Neutrophil (primary cell): ENCODE results near the gene COX4I2.

Experiments
- H3K27ac ChIP-seq: fragments of 200-600 bp; sonication (generic); 2 replicates; pipeline ENCODE4 v1.5.1; 2016; ENCODE audit warnings: mild to moderate bottlenecking, moderate library complexity
- H3K27me3 ChIP-seq: fragments of 200-600 bp; sonication (generic); 2 replicates; pipeline ENCODE4 v1.6.0; 2016; ENCODE audit warnings: mild to moderate bottlenecking
- H3K36me3 ChIP-seq: fragments of 200-600 bp; sonication (generic); 2 replicates; pipeline ENCODE4 v1.5.1; 2017
- H3K4me1 ChIP-seq, 2 experiments: fragments of 200-600 bp in 1 of 2; sonication (generic) in 1 of 2; 1 replicate in 1 of 2; 2 replicates in 1 of 2; pipeline versions ENCODE4 v1.5.1 to v1.6.1; 2013 to 2016; ENCODE audit warnings: low read depth in 1 of 2, low read length in 1 of 2, mild to moderate bottlenecking in 1 of 2, moderate library complexity in 1 of 2; ENCODE audit not compliant: control insufficient read depth in 1 of 2, insufficient read depth in 1 of 2
- H3K4me3 ChIP-seq, 2 experiments: fragments of 200-600 bp in 1 of 2; sonication (generic) in 1 of 2; 1 replicate in 1 of 2; 2 replicates in 1 of 2; pipeline ENCODE4 v1.5.1; 2013 to 2016; ENCODE audit warnings: low read depth in 1 of 2, low read length in 1 of 2, mild to moderate bottlenecking in 1 of 2, moderate library complexity in 1 of 2
- H3K9me3 ChIP-seq: fragments of 200-600 bp; sonication (generic); 2 replicates; pipeline ENCODE4 v1.5.1; 2016
- TF ChIP-seq, protein P1 (sequence below): fragments of 200-600 bp; sonication (generic); IDR thresholded peaks from 2 replicates; pipeline ENCODE4 v1.5.1; 2016; ENCODE audit warnings: antibody characterized with exemption

The COX4I2 gene

DNA sequence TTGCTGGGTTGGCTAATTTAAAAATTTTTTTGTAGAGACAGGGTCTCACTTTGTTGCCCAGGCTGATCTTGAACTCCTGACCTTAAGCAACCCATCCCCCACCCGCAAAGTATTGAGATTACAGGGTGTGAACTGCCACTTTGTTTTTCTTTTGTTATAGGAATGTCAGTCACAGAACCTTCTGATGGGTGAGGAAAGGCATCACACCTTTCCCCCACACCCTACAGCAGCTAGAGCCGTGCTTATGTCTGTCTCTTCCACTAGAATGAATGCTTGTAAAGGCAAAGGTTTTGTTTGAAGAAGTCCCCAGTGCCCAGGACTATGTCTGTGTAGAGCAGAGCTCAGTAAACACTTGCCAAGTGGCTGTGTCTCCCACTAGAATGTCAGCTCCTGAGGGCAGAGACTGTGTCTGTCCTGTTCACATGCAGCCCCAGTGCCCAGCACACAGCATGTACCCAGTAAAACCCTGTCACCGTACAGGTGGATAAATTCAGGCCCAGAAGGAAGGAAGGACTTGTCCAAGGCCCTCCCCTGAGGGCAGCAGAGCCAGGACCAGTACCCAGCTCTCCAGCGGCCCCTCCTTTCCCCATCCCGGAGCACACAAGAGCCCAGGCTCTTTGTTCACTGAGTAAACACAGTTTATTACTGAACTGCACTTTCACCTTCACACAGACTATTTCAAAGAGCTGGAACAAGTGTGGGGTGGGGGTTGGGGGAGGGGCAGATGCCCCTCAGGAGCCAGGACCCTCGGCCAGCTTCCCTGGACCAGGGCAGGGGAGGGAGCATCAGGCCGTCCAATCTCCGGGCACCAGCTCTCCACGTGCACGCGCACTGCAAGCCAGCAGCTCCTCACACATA, 26.4 kb downstream of the COX4I2 start:
- no peaks in the 10 kb centered on the region for H3K27me3 ChIP-seq
- TF ChIP-seq, protein P1, sequence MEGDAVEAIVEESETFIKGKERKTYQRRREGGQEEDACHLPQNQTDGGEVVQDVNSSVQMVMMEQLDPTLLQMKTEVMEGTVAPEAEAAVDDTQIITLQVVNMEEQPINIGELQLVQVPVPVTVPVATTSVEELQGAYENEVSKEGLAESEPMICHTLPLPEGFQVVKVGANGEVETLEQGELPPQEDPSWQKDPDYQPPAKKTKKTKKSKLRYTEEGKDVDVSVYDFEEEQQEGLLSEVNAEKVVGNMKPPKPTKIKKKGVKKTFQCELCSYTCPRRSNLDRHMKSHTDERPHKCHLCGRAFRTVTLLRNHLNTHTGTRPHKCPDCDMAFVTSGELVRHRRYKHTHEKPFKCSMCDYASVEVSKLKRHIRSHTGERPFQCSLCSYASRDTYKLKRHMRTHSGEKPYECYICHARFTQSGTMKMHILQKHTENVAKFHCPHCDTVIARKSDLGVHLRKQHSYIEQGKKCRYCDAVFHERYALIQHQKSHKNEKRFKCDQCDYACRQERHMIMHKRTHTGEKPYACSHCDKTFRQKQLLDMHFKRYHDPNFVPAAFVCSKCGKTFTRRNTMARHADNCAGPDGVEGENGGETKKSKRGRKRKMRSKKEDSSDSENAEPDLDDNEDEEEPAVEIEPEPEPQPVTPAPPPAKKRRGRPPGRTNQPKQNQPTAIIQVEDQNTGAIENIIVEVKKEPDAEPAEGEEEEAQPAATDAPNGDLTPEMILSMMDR = no peak
- H3K4me3 ChIP-seq = no peak overlapping the region
- H3K9me3 ChIP-seq = no peaks in the 10 kb centered on the region
- H3K27ac ChIP-seq = peak overlapping the region; percentile 34
- peaks cover 24% of the 10 kb centered on the region for H3K36me3 ChIP-seq
- peaks cover 26 to 30% of the 10 kb centered on the region in 2 experiments for H3K4me1 ChIP-seq

DNA sequence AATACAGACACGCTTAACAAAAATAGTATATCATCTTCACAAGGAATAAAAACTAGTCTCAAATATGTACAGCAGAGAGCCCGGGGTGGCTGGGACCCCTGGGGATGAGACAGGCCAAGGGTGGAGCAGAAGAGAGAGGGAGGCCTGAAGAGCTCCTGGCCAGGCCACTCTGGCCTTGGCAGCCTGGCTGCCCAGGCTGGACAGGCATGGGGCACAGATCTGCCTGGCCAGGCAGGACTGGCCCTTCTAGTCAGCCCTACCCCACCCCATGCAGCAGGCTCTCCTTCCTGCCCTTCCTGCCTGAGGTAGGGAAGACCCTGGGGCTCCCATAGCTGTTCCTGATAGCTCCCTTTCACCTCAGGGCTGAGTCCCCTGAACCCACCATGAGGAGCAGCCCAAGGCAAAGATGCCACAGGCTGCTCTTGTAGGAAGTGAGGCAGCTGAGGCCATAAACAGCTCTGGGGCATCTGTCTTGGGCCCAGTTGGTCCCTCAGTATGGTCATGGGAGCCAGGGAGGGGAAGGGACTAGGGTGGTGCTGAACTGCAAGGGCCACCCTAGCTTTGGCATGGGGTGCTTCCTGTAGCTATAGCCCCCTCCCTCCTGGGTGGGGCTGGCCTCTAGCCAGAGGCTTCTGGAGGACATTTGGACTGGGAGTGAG, 27.1 kb downstream of the COX4I2 start:
- Histone ChIP-seq H3K4me3 (no peak overlapping the region), H3K4me1 (peaks cover 26 to 30% of the 10 kb centered on the region in 2 experiments), H3K36me3 (peaks cover 29% of the 10 kb centered on the region), H3K27ac (peak overlapping the region; percentile 34), H3K27me3 (no peaks in the 10 kb centered on the region), H3K9me3 (no peaks in the 10 kb centered on the region)
- TF ChIP-seq, protein P1 = no peak

DNA sequence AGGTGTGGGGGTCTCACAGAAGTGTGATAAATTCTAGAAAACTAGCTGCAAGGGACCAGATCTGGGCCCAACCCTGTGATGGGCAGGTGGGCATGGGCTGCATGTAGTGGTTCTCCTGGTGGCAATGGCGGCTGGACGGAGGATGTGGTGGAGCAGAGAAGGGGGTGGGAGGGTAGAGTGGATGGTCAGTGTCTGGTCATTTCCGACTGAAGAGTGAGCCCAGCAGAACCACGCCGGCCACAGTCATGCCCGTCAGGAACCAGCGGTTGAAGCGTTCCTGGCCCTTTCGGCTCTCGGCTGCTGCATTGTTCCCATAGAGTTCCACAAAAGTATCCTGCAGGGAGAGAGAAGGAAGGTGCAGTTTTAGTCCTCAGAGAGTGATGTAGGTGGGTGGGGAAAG, 28.0 kb downstream of the COX4I2 start:
- H3K9me3 ChIP-seq = no peaks in the 10 kb centered on the region
- no peak overlapping the region for H3K27ac ChIP-seq
- peaks cover 26 to 30% of the 10 kb centered on the region in 2 experiments for H3K4me1 ChIP-seq
- peaks cover 31% of the 10 kb centered on the region for H3K36me3 ChIP-seq
- H3K27me3 ChIP-seq = no peaks in the 10 kb centered on the region
- TF ChIP-seq, protein P1 = no peak
- H3K4me3 ChIP-seq = no peak overlapping the region

DNA sequence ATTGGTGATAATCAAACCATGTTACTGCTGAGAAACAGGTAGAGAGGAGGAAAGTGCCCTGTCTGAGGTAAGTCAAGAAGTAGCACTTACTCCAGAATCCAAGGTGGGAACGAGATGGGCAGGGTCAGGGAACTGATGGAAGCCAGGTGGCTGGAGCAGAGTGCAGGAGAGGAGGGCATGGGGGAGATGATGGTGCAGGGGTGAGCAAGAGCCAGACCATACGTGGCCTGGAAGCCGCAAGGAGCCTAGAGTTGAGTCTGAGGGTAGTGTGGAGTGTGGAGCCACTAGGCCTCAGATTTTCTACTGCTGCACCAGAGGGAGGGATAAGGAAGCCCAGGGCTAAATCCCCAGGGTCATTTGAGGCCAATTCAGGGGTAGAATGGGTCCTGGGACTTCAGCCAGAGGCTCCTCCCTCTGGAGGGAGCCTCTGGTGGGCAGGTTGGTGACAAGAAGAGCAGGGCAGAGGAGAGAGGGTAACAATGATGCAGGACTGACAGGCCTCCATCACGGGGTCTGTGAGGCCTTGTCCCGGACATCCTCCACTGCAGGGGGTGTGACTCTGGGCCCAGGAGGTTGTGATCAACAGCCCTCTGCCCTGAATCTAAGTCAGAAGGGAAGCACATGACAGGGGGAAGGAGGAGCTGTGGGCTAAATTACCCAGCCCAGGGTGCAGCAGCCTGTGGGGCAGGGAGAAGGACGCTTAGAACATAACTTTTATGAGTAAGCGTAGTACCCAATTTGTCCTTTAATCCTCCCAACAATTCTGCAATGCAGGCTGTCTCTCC, 28.7 kb downstream of the COX4I2 start:
- H3K27me3 ChIP-seq = no peaks in the 10 kb centered on the region
- peak overlapping the region; percentile 61 for H3K27ac ChIP-seq

More for the DNA sequence above, 28.7 kb downstream of the COX4I2 start:
- peaks cover 23 to 26% of the 10 kb centered on the region in 2 experiments for H3K4me1 ChIP-seq
- TF ChIP-seq, protein P1 = no peak
- H3K36me3 ChIP-seq = peaks cover 31% of the 10 kb centered on the region
- H3K4me3 ChIP-seq = no peak overlapping the region
- no peaks in the 10 kb centered on the region for H3K9me3 ChIP-seq
